Sigmoid colon (tissue), 3 donors: ENCODE results near the gene TNNI3K.

Source experiments
- POLR2A ChIP-seq, 2 donors: fragments of 450-650 bp; IDR thresholded peaks; one replicate each; pipeline ENCODE4 v1.6.1; 2016; ENCODE audit warnings: antibody characterized with exemption in 2 of 2, mild to moderate bottlenecking in 2 of 2, moderate library complexity in 2 of 2
- TF ChIP-seq, protein P1 (sequence below), 4 experiments: fragments of 450-650 bp in 3 of 4; fragments of 200-600 bp in 1 of 4; IDR thresholded peaks; one replicate each; pipeline ENCODE4 v1.5.1; 2016 to 2019; ENCODE audit warnings: antibody characterized with exemption in 4 of 4, mild to moderate bottlenecking in 3 of 4, moderate library complexity in 2 of 4

DNA sequence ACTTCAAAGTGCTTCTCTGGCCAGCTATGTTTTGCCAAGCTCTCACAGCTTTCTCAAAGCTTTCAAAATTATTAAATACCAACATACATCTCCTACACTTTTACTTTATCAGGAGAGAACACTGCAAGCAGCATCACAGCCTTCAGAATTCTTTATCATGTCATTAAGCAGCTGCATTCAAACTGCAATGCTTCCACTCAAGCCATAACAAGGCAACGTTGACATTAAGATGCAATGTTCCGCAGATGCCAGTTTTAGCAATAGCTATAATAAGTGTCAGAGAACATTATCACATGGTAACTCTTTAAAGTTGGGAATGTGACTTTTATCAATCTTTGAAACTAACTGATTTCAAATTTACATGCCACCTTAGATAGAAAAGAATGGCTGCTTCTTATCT lies 185.3 kb downstream of the TNNI3K start:
- TF ChIP-seq POLR2A (IDR thresholded peaks at IDR 0.05) = no peak
- TF ChIP-seq, protein P1, sequence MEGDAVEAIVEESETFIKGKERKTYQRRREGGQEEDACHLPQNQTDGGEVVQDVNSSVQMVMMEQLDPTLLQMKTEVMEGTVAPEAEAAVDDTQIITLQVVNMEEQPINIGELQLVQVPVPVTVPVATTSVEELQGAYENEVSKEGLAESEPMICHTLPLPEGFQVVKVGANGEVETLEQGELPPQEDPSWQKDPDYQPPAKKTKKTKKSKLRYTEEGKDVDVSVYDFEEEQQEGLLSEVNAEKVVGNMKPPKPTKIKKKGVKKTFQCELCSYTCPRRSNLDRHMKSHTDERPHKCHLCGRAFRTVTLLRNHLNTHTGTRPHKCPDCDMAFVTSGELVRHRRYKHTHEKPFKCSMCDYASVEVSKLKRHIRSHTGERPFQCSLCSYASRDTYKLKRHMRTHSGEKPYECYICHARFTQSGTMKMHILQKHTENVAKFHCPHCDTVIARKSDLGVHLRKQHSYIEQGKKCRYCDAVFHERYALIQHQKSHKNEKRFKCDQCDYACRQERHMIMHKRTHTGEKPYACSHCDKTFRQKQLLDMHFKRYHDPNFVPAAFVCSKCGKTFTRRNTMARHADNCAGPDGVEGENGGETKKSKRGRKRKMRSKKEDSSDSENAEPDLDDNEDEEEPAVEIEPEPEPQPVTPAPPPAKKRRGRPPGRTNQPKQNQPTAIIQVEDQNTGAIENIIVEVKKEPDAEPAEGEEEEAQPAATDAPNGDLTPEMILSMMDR (IDR thresholded peaks at IDR 0.05) = no peak
